ENCODE data around the gene C15orf62.

DNA sequence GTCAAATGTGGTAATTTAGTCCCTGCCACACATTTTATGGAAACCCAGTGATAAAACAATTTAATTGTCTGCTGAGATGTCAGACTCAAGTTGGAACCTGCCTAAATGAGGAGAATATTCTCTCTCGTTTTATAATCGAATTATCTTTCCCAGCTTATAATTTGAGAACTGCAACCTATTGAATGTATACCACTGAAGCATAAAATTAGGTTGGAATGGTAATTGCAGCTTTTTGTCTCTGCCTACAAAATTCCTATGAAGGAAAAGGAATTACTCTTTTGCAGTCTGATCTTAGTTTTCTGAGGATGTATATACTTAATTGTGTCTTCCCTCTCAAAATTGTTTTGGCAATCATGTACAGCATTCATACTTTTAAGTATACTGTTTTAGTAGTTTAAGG, 45.9 kb upstream of the C15orf62 start:
- no peak for TF ChIP-seq EZH2 (IDR thresholded peaks at IDR 0.05; ENCODE audit: insufficient read depth, poor library complexity, severe bottlenecking)
- TF ChIP-seq EZH2phosphoT487 (IDR thresholded peaks at IDR 0.05; ENCODE audit: insufficient read depth, low read depth): no peak
